ENCODE measurements around the gene C16orf95.

DNA sequence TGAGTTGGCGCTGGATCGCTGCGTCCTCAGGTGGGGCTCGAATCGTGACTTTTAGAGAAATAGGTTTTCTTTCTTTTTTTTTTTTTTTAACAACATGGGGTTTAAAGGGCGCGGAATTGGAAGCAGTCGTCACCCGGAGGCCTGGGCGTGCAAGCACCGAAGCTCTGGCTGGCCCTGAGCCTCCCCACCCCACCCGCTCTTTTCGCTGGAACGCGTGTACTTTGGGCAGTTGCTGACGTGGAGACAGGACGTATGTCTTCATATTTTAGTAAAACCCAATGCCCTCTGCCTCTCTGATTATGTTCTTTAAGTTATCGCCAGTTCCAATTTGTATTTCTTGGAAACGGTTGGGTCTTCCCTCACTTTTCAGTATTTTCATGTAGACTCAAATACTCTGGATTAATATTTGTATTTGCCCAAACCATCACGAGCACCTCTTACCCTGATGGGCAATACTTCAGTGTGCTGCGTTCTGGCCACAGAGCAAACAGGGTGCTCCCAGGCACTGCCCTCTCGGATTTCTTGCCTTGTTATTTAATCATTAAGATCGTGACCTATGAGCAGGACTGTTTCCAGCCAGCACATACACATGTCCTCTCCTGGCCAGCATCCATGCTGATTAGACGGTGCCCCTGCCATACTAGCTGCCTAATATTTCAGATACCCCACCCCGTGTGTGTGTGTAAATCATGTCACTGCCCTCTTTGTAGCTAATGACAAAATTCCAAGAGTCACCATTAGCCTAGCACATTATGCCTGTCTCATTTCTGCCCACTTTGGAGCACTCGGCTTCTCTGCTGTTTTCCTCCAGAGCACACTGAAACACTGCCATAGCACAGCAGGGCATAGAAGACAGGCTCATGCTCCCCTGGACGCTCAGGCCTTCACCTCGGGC is 805 bp upstream of the C16orf95 start:
- peak; percentile 21 for TF ChIP-seq POLR2A (IDR thresholded peaks at IDR 0.05)
- TF ChIP-seq, protein P1, sequence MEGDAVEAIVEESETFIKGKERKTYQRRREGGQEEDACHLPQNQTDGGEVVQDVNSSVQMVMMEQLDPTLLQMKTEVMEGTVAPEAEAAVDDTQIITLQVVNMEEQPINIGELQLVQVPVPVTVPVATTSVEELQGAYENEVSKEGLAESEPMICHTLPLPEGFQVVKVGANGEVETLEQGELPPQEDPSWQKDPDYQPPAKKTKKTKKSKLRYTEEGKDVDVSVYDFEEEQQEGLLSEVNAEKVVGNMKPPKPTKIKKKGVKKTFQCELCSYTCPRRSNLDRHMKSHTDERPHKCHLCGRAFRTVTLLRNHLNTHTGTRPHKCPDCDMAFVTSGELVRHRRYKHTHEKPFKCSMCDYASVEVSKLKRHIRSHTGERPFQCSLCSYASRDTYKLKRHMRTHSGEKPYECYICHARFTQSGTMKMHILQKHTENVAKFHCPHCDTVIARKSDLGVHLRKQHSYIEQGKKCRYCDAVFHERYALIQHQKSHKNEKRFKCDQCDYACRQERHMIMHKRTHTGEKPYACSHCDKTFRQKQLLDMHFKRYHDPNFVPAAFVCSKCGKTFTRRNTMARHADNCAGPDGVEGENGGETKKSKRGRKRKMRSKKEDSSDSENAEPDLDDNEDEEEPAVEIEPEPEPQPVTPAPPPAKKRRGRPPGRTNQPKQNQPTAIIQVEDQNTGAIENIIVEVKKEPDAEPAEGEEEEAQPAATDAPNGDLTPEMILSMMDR (IDR thresholded peaks at IDR 0.05), result no peak

Measured in right lobe of liver (tissue), 4 donors.